OCI-LY3 (cell line): ENCODE data around the gene ARHGAP4.

ENCODE experiments used
- CTCF ChIP-seq: fragments of 200-600, 300-600 bp; sonication (generic); IDR thresholded peaks from 2 replicates; pipeline ENCODE4 v1.5.1; 2014; ENCODE audit warnings: antibody characterized with exemption, low read length, low read depth
- EZH2phosphoT487 ChIP-seq: fragments of 200-600 bp; shearing (Covaris generic); IDR thresholded peaks from 2 replicates; pipeline ENCODE4 v1.6.1; 2018; ENCODE audit warnings: antibody characterized with exemption, mixed run types, low read depth

- TF ChIP-seq CTCF (no peak), EZH2phosphoT487 (no peak)
These were observed 39.1 kb downstream of the ARHGAP4 start for GRCh38 chrX:153886915-153887314.
